Renal pelvis (tissue), 4 donors: ENCODE results near the gene CAGE1. TPM values are rescaled to one million over a fixed set of nuclear protein-coding genes. Genes with fewer than 3 reads are reported as not detected.

Experiments used
- DNase-seq: peaks from one replicate; pipeline ENCODE4 v3.0.0-alpha.2; 2013
- polyA plus RNA-seq, 3 donors: library from polyadenylated mRNA; unstranded; fragments of 120-200 nt; gene quantifications; one replicate each; pipeline ENCODE4 v1.2.1, GENCODE V29; 2013; ENCODE audit not compliant: insufficient read length in 3 of 3

Gene CAGE1
- polyA plus RNA-seq, 3 donors, result 0.06 to 0.12 (median 0.10) TPM

DNA sequence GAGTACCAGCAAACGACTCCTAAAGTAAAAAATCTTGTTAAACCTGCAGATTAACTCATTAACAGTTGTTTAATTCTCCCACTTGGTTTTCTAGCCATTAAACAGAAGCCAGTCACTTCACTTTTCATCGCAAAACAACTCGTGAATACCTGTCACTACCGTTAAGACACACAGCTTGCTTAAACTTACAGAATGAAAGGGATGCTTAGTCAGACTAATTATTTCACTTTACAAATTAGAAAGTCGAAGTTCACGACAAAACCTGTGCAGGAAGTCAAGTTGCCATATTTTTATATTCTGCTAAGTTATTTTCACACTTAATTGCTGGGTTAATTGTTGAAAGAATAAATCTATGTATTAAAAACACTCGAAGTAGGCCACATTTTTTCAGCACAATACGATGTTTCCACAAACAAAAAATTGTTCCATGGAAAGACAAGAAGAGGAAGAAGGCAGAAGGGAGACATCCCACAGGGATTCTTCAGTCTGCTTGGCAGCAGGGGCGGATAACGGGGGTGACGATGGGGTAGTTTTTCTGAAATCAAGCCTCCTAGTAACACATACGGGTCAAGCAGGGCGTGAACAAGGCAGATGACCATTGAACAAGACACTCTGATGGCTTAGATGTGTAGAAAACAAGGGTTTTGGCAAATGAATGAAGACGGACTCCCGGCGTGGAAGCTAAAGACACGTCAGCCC lies 77.5 kb downstream of the CAGE1 start:
- DNase-seq, result peak; percentile 54

DNA sequence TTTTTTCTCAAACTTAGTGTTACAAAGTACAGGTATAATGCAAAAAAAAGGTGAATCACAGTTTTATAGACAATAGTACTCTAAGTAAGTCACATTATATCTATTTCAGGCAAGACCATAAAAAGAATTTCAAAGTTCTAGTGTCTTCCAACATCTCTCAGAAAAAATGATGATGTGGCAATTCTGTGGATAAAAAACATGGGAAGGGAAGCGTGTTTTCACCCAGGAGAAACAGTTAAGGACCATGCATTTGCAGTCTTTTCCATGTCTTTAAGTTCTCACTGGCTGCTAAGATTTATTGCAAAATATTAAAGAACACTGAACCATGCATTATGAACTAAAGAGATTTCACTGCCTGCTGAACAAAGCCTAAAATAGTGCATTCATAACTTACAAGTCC lies 78.4 kb downstream of the CAGE1 start:
- DNase-seq, result no peak

DNA sequence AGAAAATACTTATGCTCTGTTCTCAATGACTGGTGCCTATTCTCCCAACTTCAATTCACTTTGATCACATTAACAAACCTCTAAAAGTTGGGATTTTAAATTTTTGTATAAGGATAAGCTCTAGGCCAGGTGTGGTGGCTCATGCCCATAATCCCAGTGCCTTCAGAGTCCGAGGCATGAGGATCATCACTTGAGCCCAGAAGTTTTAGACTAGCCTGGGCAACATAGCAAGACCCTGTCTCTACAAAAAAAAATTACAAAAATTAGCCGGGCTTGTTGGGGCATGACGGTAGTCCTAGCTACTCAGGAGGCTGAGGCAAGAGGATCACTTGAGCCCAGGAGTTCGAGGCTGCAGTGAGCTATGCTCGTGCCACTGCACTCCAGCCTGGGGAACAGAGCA lies 80.5 kb downstream of the CAGE1 start:
- DNase-seq, result no peak

GRCh38 chr6:7307533-7307932 lies 82.0 kb downstream of the CAGE1 start:
- DNase-seq, result no peak

DNA sequence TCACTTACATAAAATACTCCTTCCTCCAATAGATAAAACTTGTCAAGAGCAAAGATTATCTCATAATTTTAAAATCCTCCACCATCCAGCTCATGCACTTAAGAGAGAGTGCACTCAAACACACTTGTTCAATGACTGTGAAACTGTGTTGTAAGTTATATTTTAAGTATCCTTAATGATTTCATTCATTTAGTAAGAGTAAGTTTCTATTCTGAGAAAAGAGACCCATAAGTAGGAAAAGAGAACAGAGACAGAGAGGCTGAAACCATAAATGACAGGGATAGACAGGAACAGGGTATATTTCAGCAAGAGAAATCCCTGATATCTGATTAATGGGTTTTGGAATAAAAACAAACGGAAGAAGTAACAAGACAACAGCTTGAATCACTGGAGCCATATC lies 84.7 kb downstream of the CAGE1 start:
- no peak for DNase-seq

DNA sequence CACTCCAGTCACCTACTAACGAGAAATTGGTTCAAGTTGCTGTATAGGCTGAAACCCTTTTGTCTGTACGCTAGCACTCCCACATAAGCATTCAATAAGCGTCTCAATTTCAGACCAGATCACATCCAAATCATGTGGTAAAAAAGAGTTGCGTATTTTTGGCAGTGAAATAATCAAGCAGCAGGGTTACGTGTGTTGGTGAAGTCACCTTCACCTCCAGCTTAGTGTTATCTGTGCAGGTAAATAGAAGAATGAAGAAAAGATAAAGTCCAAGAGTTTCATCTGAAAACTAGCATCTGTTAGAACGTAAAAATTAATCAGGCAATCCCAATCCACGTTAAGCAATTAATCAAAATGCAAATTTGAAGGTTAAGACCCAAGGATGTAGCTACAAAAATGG lies 87.8 kb downstream of the CAGE1 start:
- DNase-seq, result no peak

DNA sequence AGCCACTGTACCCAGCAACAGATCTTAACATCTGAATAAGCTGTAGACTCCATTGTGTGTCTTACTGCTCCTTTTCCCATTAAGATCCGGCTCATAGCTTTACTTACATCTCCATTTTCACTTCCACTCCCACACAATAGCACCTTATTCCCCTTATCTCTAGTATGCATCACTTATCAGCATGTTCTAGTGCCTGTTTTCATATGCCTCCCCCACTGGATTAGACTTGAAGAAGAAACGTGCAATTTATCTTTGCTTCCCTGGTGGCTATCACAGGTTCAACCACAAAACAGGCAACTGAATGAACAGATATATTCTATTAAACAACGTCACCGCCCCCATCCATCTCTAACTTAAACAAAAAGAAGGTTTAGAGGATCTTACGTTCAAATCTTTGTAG lies 88.6 kb downstream of the CAGE1 start:
- no peak for DNase-seq

GRCh38 chr6:7298113-7298512 lies 91.4 kb downstream of the CAGE1 start:
- no peak for DNase-seq

- no peak for DNase-seq
These were observed 92.9 kb downstream of the CAGE1 start for GRCh38 chr6:7296602-7297001.

- no peak for DNase-seq
These were observed 93.6 kb downstream of the CAGE1 start for GRCh38 chr6:7295916-7296315.

DNA sequence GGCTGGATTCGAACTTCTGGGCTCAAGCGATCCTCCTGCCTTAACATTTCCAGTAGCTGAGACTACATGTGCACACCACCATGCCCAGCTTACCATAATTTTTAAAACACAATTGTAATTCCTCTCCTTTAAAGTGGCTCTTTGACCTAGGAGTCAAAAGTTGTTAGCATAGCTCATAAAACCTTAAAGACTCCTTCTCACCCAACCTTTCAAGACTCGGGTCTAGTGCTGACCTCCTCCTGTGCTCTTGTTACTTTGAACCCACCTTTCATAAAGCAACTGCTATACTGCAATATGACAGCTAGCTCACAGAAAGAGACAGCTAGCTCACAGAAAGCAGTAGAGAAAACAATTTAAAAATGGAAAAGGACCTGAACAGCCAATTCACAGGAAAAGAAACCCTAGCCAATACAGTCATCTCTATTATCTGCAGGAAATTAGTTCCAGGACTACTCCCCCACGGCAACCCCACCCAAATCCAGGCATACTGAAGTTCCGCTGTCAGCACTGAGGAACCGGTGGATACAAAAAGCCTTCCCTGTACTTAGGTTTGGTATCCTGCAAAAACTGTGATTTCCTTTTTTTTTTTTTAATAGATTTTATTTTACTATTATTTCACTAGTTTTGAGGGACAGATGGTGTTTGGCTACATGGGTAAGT lies 96.8 kb downstream of the CAGE1 start:
- DNase-seq, result no peak

DNA sequence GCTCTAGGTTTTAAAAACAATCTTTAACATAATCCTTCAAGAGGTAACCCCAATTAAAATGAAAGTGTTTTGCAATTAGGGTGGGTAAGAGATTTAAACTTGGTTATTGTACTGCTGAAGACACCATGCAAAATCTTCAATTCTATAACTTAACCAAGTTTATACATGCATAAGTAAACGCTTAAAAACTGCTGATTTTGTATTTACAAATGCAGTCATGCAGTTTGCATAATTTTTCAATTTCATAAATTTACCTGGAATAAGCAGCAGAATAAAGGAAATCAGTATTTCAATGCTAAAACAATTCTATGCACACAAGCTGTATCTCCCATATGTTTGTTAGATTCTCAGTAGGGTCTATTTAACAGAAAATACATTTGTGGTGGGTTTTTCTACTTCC lies 99.5 kb downstream of the CAGE1 start:
- no peak for DNase-seq

DNA sequence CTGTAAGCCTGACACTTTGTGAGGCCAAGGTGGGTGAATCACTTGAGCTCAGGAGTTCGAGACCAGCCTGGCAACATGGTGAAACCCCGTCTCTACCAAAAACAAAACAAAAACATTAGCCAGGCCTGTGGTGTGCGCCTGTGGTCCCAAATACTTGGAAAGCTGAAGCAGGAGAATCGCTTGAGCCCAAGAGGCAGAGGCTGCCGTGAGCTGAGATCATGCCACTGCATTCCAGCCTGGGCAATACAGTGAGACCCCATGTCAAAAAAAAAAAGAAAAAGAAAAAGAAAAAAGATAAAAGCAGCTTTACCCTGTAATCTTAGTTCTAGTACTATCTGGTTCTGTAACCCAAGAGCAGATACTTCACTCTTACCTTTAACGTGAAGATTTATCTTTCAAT lies 104.1 kb downstream of the CAGE1 start:
- no peak for DNase-seq

DNA sequence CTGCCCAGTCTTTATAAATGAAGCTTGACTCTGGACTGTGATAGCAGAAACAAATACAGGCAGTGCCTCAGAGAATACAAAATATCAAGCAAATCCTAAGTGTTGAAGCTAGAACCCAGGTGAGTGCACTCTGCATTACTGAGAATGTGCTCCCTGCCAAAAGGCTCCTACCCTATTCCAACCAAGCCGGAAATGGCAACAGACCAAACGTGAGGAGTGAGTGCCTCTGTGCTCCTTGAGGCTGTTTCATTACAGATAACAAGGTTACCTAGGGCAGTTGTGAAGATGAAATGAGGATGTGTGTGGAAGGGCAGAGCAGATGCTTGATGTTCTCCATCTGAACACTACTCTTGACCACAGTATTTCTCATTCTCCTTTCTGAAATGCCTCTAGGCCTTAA lies 105.9 kb downstream of the CAGE1 start:
- no peak for DNase-seq

- DNase-seq, result no peak
These were observed 107.2 kb downstream of the CAGE1 start for GRCh38 chr6:7282097-7282906.

Other genes starting within 250 kb of the CAGE1 start
- 100 to 1,000 TPM; 109 to 135 (median 123) TPM for gene SSR1, start 76.5 kb downstream of the CAGE1 start, polyA plus RNA-seq
- gene RIOK1, start 66 bp upstream of the CAGE1 start, polyA plus RNA-seq, result 10 to 100 TPM; 28.4 to 34.3 (median 33.4) TPM
- 10 to 100 TPM; 83.5 to 98.4 (median 94.7) TPM for gene DSP, start 151.9 kb upstream of the CAGE1 start, polyA plus RNA-seq
- gene SNRNP48, start 200.5 kb upstream of the CAGE1 start, polyA plus RNA-seq, result 10 to 100 TPM; 18.8 to 26.3 (median 23.5) TPM